CD4-positive, alpha-beta T cell treated with Interleukin-21 for 1 hour (primary cell): ENCODE measurements around the gene MB.
"Not testable (repeated sequence)": the region's sequence is repeated elsewhere in the genome, so short reads cannot be mapped to it uniquely, and the experiment has no call there.

ENCODE experiments used
- DNase-seq: peaks from one replicate; pipeline ENCODE4 v3.0.0-alpha.2; 2020

The MB gene

DNA sequence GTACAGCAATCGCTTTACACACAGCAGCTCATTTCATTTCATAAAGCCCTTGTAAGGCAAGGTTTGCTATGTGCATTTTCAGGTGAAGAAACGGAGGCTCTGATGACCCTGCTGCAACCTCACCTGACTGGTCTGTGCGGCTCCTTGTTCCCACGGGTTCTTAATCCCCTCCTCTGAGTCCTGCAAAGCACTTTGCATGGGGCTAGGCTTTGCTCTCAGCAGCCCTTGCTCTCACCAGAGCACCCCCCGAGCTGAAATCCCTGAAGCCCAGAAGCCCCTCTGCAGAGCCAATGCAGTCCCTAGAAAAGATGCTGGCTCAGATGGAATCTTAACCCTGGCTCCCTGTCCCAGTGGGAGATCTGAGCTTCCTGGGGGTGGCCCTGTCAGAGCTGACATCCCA is 20.1 kb upstream of the MB start:
- DNase-seq = no peak

- DNase-seq = no peak
Measured at GRCh38 chr22:35634943-35635540, 17.9 kb upstream of the MB start.

DNA sequence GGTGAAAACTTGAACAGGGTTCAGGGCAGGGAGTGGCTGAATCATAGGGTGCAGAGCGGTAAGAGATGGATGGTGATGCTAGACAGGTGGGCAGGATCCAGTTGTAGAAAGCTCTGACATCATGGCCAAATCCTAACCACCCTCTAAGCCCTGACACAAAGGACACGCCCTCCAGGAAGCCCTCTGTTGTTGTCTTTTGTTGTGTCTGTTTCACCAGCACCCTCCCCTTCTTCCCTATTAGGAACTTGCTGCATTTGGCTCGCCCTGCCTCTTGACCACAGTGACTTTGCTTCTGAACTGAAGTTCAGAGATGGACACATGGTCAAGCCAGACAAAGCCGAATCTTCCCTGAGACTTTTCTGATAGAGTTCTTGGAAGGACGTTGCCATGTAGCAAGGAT is 16.9 kb upstream of the MB start:
- DNase-seq = no peak

- DNase-seq = no peak
Measured at GRCh38 chr22:35633520-35633919, 16.4 kb upstream of the MB start.

DNA sequence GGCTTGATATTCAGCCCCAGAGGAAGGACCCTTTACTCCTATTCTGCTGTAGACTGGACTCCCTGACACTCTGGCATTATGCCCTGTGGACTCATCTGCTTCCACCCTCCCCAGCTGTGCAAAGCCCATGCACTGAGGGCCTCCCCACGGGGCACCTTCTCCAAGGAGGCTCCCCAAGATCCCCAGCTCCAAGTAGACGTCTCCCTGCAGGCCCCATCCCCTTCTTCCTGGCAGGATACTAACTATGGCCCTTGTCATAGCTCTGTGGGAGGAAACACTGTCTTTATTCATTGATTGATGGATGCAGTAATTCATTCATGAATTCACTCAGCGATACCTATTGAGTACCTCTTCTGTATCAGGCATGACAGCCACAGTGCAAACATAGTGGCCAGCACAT is 15.8 kb upstream of the MB start:
- DNase-seq = no peak

GRCh38 chr22:35631597-35631996 is 14.5 kb upstream of the MB start:
- peak; percentile 38 for DNase-seq

GRCh38 chr22:35630891-35631290 is 13.8 kb upstream of the MB start:
- no peak for DNase-seq

GRCh38 chr22:35630387-35630793 is 13.3 kb upstream of the MB start:
- DNase-seq = no peak

DNA sequence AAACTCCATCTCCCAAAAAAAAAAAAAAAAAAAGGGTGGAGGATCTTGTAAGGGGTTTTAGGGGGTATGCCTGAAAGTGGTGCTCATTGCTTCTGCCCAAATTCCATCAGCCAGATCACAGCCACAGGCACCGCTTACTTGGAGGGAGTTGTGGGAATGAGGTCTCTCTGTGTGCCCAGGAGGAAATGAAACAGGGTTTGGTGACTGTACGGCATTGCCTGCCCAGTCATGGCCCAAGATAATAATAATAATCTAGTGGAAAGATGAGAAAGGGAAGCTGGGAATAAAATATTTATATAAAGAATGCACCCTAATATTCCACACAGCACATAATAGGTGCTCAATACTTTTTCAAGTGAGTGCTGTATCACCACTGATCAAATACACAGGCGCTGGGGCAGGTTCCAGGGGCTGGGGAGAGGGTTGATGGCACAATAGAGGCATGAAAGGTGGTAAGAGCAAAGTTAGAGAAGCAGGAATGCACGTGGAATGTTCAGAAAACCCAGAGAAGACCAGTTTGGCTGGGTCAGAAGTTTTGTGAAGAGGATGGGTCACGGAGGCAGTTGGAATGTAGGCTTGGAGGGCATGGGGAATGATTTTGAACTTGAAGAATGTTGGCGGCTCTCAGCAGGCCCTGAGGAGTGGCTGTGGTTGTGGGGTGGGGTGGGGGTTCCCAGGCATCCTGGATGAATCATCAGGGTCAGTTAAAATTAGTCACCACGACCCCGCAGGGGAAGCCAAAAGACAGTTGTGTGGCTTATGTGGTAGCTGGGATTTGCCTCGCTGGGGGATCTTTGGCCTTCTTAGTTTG is 12.5 kb upstream of the MB start:
- DNase-seq = peak; percentile 42

DNA sequence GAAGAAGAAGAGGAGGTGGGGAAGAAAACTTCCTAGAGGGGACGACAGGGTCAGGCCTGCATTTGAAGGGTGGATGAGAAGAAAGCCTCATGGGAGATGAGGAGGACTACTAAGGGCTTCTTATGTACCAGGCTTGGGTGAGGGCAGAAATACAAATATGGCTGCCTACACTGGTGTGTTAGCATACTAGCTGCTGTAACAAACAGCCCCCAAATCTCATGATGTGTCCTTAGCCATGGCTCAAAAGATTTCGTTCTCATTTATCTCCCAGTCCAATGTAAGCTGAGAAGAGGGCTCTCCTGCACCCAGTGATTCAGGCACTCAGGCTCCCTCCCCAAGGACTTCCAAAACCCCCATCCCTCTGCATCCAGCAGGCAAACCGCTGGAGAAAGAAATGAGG is 11.6 kb upstream of the MB start:
- DNase-seq = no peak

GRCh38 chr22:35627267-35628041 is 10.3 kb upstream of the MB start:
- peak; percentile 57 for DNase-seq

- DNase-seq = no peak
Measured at GRCh38 chr22:35625763-35626432, 8.8 kb upstream of the MB start.

DNA sequence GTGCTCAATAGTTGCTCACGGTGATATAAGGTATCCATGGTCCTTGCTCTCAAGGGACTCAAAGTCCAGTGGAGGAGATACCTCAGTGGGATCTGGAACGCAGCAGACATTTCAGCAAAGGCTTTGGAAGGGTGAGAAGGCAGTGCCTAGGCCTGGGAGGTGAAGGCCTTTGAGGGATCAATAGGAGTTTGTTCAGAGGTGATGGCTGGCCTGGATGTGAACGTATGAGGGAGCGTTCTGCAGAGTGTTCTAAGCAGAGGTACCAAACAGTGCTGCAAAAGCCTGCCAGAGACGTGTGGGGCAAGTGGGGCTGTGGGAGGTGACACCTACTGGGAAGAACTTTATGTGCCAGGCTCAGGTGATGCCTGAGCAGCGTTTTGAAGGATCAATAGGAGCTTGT is 7.4 kb upstream of the MB start:
- no peak for DNase-seq

DNA sequence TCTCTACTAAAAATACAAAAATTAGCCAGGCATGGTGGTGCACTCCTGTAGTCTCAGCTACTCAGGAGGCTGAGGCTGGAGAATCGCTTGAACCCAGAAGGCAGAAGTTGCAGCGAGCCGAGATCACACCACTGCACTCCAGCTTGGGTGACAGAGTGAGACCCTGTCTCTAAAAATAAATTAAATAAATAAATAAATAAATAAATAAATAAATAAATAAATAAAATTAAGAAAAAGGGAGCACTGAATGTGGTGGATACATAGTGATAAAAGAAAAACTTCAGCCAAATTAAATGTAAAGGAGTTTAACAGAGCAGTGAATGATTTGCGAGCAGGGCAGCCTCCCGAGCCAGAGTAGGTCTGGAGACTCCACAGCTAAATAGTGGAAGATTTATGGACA is 6.8 kb upstream of the MB start:
- DNase-seq = not testable (repeated sequence)

DNA sequence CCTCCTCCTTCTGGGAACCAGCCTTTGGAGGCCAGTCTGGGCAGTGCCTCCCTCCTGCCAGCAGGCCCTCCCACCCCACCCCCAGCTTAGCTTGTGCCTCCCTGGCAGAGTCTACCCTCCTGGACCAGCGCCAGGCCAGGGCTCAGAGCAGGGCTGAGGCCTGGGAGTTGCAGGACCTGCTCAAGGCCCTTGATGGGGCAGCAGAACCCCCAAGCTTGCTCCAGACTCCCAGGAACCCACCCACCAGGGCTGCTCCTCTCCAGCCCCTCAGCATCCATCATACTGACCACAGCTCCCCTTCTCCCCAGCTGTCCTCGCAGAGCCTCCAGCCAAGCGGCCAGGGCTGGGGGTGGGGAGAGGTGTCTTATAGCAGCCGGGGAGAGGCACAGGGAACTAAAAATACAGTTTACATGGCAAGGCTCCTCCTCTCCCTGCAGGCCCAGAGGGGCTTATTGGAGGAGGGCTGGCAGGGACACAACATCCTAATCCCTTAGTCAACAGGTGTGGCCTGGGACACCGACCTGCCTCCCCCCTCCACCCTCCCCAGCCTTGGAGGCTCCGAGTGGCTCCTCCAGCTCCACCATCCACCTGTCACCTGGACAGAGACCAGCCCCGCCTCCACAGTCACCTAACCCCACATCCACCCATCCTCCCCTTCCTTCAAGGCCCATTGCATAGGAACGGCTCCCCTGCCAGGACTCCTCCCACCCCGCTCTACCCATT is 5.2 kb upstream of the MB start:
- DNase-seq = no peak

DNA sequence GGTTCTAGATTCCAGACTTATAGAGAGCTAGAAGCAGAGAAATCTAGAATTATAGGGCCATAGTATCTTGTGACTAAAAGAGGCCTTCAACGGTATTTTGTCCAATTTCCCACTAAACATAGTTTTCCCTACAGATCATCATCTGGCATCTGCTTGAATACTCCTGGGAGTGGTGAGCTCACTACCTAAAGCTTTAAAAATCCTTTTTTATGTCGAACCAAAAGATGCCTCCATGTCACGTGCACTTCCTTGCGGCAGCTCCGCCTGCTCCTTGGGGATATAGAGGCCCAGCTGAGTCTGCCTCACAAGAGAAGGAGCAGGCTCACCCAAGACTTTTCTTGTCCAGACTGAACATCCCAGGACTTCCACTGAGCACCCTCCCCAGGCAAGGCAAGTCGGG is 4.3 kb upstream of the MB start:
- no peak for DNase-seq

GRCh38 chr22:35620624-35621251 is 3.6 kb upstream of the MB start:
- DNase-seq = no peak

DNA sequence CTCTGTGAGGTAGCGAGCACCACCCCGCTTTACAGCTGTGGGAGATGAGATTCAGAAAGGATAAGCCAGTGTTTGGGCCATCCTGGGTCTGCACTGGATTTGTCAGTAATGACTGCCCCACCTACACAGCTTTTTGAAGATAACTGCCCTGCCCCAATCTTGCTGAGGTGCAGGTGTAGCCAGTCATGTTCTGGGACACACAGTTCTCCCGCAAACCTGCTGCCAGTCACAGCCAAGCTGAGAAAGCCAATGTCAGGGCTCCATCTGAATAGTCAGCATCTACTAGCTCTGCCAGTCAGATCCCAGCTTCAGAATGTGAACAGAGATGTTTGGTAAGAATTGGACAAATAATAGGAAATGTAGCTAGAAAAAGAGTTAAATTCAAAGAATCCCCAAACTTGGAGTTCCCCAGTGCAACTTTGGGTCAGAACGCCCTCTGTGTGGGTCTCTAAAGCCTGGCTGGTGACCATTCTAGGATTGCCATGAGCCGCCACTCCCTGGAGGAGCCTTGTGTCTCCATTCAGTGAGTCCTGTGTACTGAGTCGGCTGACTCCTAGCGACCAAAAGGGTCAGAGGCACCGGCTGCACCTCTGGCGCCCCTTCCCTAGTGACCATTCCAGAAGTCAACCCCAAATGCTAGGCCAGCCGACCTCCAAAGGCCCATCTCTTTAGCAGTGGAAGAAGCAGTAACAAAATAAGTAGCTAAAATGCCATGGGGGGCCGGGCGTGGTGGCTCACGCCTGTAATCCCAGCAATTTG is 2.4 kb upstream of the MB start:
- no peak for DNase-seq

DNA sequence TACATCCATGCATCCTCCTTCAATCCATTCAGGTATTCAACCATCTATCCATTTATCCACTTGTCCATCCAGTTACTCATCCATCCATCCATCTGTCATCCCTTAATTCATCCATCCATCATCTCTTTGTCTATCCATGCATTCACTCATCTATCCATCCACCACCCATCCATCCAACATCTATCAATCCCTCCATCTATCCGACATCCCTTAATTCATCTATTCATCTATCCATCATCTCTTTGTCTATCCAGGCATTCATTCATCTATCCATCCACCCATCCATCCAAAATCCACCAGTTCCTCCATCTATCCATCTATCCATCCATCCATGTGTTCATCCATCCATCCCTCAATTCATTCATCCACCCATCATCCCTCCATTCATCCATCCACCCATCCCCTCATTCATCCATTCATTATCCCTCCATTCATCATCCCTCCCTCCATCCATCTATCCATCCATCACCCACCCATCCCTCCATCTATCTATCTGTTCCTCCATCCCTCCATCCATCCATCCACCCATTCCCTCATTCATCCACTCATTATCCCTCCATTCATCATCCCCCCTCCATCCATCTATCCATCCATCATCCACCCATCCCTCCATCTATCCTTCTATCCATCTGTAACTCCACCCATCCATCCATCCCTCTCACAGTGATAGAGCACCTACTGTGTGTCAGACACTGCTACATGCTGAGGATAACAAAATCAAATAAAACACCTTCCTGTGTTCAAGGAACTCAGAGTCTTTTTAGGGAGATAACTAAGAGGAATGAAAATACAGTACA is 1.5 kb upstream of the MB start:
- DNase-seq = no peak

DNA sequence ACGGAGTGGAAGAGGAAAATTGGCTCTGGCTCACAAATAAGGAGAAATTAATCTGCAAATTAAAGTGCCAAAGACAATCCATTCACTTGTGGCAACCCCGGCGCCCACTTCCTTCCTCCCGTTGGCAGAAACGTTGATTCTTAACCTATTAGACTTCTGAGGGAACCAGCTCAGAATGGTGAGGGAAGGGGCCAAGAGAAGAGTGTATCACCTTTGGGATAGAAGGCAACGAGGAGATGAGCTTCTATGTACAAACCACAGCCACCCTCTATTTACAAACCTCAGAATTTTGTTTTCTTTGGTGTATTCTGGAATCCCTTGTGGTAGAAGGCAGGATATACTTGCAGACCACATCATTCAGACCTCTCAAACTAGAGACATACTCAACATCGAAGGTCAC is 1.1 kb downstream of the MB start:
- DNase-seq = no peak

DNA sequence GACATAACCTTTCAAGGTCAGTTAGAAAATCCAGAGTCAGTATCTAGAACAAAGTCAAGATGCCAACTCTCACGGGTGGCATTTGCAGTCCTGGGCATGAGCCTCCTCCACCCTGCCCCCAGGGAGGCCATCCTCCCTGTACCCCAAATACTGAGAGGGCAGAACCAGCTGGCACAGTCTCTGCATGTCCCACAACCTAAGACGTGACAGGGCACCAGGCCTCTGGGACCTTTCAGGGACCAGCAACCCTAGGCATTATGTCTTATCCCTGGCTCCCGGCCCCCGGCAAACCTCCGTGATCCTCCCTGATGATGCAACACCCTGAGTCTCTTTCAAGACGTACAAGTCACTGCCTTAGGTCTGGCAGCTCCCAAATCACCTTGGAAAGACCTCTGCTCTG is 2.0 kb downstream of the MB start:
- no peak for DNase-seq
